Fibroblast of mammary gland (primary cell): ENCODE measurements around the gene CLHC1.
A peak's percentile ranks its signal among the peaks of the same experiment; 100 is the strongest.

Experiments used
- DNase-seq: peaks from one replicate; pipeline ENCODE4 v3.0.0-alpha.2; 2010; ENCODE audit warnings: low read depth
- H3K4me3 ChIP-seq: 2 replicates; pipeline ENCODE4 v1.5.1; 2011; ENCODE audit warnings: low read depth, mild to moderate bottlenecking, low read length, moderate library complexity; ENCODE audit not compliant: control insufficient read depth
- TF ChIP-seq, protein P1 (sequence below): conservative IDR thresholded peaks from 2 replicates; pipeline ENCODE4 v1.5.1; 2011; ENCODE audit warnings: low read depth, low read length, inconsistent platforms; ENCODE audit not compliant: control insufficient read depth, insufficient read depth

CLHC1 gene

DNA sequence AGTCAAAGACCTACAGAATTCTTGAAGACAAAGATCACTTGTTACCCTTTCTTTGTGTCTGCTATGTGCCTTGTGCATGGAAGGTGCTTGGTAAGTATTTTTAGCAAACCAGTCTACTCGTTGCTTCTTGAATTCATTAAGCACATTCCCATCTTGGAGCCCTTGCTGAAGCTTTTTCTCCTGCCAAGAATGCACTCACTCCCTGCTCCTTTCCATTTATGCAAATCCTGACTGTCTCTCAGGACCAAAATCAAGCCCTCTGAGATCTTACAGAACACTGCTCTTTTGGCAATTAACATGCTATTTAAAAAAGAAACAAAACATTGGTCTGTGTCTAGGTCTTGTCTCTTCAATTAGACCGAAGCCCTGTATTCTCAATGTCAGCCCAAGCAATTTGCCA is 75.8 kb downstream of the CLHC1 start:
- TF ChIP-seq, protein P1, sequence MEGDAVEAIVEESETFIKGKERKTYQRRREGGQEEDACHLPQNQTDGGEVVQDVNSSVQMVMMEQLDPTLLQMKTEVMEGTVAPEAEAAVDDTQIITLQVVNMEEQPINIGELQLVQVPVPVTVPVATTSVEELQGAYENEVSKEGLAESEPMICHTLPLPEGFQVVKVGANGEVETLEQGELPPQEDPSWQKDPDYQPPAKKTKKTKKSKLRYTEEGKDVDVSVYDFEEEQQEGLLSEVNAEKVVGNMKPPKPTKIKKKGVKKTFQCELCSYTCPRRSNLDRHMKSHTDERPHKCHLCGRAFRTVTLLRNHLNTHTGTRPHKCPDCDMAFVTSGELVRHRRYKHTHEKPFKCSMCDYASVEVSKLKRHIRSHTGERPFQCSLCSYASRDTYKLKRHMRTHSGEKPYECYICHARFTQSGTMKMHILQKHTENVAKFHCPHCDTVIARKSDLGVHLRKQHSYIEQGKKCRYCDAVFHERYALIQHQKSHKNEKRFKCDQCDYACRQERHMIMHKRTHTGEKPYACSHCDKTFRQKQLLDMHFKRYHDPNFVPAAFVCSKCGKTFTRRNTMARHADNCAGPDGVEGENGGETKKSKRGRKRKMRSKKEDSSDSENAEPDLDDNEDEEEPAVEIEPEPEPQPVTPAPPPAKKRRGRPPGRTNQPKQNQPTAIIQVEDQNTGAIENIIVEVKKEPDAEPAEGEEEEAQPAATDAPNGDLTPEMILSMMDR = no peak
- peak; percentile 48 for DNase-seq

DNA sequence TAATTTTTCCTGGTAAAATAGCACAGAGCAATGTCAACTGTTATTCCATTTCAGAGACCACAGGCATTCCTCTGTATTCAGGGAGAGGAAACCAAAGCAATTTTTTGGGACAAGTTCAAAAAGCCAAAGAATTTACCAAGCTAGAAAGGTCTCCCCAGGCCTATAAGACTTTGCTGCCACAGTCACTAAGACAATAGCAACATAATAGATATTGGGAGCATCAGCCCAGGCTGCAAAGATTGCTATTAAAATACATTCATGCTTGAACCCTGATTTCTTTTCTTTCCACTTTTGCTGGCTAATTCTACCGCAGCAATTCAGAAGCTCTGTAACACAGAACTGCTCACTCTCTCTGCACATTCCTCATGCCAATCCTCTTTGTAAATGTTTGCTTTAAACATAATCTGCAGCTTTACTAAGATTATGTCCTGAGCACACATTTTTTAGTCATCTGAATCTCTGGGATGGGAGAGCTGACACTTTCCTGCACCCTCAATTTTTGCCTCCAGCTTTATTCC is 76.3 kb downstream of the CLHC1 start:
- TF ChIP-seq, protein P1 = no peak
- H3K4me3 ChIP-seq = no peak overlapping the region
- DNase-seq = peak; percentile 53

More for the DNA sequence above, 75.8 kb downstream of the CLHC1 start:
- no peak overlapping the region for H3K4me3 ChIP-seq

DNA sequence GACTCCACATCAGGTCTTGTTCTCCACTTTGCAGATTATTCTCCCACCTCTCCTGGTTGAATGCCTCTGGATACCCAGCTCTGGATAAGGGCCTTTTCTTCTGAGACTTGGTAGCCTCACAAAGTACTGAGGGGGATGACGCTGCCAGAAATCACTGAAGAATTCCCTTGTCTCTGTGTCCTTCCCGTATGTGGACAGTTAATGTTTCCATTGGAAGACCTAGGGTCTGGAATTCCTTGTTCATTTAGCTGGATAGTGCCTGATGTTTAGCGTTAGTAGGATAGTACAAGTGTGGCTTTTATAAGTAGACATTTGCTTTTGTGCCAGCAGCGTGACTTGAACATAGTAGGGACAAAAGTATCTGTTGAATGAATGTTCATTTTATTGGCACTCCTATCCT is 76.9 kb downstream of the CLHC1 start:
- no peak for DNase-seq

DNA sequence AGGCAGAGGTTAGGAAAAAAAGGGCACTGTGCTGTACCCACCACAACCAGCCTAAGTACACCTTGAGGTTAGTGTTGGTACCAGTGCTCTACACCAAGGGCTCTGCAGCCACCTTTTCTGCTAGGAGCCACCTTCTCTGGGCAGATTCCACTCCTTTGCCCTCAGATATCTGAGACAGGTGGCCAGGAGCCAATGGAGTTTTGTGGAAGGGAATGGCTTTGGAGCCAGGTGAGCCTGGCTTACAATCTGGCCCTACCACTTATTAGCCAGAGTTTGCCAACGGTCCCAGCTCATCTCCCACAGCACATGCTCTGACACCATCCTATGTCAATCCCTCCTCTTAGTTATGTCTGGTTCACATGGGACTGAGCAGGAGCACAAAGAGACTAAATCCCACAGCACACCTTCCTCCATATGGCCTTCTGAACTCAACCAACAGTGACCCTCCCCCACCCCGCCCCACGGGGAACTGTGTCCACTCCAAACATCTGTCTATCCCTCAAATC is 77.5 kb downstream of the CLHC1 start:
- TF ChIP-seq, protein P1 = no peak
- H3K4me3 ChIP-seq = no peak overlapping the region
- DNase-seq = no peak

More for the DNA sequence above, 76.9 kb downstream of the CLHC1 start:
- TF ChIP-seq, protein P1 = no peak
- H3K4me3 ChIP-seq = no peak overlapping the region

DNA sequence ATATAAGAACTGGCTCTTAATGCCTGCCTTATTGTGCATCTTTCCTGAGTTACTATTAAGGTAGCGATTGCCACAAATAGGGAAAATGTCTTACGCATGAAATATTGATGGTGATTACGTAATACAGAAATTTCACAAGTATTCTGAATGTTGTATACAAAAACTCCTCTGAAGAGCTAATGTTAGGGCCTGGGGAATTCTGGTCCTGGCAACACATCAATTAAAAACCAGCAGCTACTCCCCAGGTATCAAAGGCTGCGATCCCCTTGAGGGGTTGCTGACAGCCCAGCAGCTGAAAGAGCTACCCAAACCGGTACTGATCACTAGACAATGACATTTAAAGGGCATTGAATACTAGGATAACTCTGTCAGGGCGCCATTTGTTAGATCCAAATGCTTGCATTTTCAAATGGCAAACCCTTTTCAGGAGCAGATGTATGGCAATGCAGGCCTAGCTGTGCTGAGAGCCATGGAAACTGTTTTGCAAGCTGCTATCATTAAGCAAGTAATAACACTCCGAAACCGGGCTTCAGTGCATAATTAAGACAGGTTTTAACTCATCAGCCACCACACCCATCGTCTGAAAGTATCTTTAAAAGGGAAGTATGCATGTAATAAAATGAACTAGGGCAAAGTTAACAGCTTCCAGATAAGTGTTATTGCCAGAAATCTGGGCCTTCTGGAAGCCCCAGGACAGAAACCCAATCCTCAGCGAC is 78.4 kb downstream of the CLHC1 start:
- TF ChIP-seq, protein P1 = no peak
- H3K4me3 ChIP-seq = no peak overlapping the region
- peak; percentile 43 for DNase-seq

DNA sequence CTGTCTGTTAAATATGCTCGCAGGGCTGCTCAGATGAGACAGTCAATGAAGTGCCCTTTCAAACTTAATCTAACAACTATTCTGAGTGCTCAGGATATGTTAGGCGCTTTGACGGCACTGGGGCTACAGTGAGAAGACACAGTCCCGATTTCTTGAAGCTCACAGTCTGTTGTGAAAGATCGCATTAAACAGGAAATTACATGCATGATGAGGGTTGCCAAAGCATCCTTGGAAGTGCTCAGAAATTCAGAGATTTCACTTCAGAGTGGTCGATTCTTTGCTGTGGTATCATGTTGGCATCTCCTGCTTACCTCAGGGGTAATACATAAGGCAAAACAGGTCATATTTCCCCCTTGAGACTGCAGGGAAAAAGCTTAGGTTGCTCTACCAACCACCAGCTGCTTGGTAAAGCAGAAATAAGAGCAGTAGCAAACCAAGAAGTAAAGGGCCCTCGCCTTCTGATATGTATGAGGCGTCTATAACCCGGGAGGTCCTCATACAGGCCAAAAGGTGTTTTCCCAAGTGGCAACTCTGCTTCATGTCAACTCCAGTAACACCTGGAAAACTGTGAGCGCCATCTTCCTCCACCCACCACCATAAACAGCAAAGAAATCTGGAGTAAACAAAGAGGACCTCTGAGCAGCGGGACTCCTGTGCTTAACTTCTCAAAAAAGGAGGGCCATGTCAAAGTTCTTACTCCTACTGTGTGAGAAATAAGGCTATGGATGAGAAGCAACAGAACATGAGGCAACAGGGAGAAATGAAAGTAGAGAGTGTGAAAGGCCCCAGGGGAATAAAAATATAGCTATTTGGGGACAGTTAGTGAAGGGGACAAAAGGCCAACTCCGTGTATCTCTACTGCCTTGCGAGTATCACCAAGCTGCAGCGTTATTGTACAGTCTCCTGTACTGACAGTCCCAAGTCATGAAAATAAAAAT is 79.3 kb downstream of the CLHC1 start:
- no peak for DNase-seq

More for the DNA sequence above, 79.3 kb downstream of the CLHC1 start:
- H3K4me3 ChIP-seq = no peak overlapping the region
- TF ChIP-seq, protein P1 = no peak
